GM10847 (cell line): ENCODE measurements around the gene DMAC2.

Experiments used
- POLR2A ChIP-seq: IDR thresholded peaks from 2 replicates; pipeline ENCODE4 v1.6.1; 2011; ENCODE audit not compliant: insufficient read length; ENCODE audit errors: extremely low read depth

Gene DMAC2

DNA sequence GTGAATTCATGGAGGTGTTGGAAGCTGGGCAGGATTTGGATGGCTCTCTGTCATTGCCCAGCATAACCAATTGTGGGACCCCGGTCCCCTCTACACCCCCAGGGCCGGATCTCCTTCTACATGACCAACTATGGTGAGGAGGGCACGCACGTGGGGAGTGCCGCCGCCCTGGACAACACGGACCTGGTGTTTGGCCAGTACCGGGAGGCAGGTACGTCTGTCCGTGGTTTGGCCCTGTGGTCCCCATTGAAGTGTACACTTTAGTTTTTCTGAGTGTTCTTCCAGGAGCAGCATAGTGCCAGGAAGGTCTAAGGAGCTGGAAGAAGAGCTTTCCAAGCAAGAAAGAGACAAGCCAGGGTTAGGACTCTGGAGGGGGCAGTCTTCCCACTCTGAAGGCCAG is 25.8 kb downstream of the DMAC2 start:
- no peak for TF ChIP-seq POLR2A

- TF ChIP-seq POLR2A, result no peak
These were observed 26.8 kb downstream of the DMAC2 start for GRCh38 chr19:41412953-41413352.

DNA sequence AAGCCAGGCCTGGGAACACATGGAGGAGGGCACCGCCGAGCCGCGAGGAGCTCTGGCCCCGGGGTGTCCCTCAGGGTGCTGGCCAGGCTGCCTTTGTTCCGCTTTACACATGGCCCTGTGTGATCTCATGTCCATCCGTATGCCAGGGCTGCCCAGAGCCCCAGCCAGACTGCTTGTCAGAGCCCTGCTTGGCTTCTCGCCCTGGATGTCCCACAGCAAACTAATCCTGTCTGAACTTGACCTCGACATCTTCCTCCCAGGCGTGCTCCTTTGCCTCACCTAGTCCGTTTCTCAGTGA is 27.8 kb downstream of the DMAC2 start:
- TF ChIP-seq POLR2A, result no peak

DNA sequence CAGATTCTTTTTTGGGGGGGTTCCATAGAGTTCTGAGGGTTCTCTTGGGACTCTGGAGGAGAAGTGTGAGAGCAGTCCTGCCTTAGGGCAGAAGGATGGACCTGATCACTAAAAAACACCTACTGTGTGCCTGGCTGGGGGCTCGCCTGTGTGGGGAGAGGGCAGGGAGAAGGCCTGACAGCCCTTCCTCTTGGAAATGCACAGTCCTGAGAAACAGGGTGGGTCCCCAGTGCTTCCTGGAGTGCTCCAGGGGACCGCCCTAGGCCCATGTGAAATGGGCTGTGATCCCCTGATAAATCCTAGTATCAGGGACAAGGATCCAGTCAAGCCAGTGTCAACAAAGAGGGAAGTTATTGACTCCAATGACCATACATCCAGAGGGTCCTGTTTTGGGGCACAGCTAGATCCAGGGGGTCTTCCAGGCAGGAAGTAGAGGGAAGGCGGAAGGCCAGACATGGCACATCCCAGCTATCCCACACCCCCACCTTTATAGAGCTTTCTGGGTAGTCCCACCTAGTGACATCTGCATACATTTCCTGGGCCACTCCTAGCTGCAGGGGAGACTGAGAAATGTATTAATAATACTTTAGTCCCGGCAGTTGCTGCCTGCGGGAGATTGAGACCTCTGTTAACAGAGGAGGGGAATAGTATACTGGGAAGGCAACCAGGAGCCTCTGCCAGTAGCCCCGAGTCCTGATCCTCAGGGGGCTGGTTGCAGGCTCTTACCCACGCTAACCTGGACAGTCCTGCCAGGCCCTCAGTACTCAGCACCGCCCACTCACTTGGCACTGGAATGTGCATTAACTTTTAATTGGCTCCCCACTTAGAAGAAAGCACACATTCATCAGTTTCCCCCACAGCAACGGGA is 28.4 kb downstream of the DMAC2 start:
- no peak for TF ChIP-seq POLR2A

DNA sequence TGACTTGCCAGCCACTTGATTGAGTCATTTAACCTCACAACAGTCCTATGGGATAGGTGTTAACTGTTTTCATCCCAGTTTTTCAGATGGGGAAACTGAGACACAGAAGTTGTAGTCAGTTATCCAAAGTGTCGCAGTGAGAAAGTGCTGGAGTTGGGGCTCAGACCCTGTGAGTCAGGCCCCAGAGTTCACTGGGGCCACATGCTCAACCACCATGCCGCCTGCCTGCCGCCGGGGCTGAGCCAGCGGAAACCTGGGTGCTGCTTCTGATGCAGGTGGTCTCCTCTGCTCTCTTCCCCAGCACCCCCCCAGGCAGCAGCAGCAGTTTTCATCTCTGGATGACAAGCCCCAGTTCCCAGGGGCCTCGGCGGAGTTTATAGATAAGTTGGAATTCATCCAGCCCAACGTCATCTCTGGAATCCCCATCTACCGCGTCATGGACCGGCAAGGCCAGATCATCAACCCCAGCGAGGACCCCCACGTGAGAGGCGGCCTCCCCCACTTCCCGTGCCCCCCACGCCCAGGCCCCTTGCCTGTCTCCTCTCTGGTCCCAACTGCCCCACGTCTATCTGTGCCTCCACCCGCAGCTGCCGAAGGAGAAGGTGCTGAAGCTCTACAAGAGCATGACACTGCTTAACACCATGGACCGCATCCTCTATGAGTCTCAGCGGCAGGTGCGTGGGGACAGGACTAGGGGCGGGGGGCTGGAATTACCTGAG is 29.2 kb downstream of the DMAC2 start:
- TF ChIP-seq POLR2A, result no peak

- TF ChIP-seq POLR2A, result no peak
These were observed 30.4 kb downstream of the DMAC2 start for GRCh38 chr19:41409288-41409687.

DNA sequence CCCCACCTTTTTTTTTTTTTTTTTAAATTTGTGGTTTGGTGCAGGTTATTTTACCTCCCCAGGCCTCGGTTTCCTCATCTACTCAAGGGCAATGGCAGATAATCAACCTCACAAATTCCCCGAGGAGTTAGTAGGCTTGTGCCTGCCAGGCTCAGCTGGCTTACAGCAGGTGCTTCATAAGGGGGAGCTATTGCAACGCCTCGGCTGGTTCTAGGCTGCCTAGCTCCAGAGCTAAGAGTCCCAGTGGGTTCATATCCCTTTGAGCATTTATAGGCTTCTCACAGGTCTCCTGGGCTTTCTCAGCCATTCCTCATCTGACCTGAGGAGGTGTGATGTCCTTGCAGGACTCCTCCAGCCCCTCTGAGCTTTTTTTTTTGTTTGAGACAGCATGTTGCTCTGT is 31.5 kb downstream of the DMAC2 start:
- TF ChIP-seq POLR2A, result no peak

DNA sequence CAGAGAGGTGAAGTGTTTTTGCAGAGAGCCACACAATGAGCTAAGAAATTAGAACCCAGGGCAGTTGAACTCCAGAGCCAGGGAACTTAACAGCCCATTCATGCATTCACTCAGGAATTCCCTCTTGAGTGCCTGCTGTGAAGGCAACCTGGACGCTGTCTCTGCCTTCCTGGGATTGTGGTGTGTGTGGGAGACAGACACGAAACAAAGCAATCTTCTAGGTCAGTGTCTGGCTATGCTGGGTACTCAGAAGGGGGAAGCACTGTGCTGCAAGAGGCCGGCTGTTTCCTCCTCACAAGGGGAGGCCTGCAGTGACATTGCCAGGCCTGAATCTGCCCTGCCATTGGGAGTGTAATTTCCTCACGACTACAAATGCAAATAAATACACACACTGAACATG is 32.4 kb downstream of the DMAC2 start:
- TF ChIP-seq POLR2A, result no peak

DNA sequence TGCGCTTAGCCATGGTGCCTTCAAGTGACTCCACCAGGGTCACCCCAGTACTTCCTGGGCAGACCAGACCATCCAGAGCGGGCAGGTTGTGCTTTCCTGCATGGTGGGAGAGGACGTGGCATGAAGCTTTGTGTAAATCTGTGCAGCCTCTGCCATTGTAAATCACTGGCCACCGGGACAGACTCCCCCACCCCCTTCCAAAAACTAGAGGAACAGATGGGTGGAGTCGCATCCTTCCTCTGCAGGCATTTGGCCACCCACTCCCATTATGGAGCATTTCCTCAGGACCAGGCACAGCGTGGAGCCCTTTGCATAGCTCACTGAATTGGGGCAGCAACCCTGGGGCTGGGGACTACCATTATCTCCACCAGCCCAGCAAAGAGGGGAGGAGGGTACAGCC is 33.9 kb downstream of the DMAC2 start:
- no peak for TF ChIP-seq POLR2A

GRCh38 chr19:41403181-41403970 is 36.3 kb downstream of the DMAC2 start:
- TF ChIP-seq POLR2A, result no peak

DNA sequence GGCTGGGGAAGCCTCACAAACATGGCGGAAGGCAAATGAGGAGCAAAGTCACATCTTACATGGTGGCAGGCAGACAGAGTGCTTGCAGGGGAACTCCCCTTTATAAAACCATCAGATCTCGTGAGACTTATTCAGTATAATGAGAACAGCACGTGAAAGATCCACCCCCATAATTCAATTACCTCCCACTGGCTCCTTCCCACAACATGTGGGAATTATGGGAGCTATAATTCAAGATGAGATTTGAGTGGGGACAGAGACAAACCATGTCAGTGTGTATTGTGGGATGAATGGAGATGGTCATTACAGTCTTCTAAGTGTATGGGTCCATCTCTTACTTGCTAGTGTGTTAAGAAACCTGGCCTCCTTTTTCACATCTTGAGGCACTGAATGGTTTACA is 37.7 kb downstream of the DMAC2 start:
- TF ChIP-seq POLR2A, result no peak

DNA sequence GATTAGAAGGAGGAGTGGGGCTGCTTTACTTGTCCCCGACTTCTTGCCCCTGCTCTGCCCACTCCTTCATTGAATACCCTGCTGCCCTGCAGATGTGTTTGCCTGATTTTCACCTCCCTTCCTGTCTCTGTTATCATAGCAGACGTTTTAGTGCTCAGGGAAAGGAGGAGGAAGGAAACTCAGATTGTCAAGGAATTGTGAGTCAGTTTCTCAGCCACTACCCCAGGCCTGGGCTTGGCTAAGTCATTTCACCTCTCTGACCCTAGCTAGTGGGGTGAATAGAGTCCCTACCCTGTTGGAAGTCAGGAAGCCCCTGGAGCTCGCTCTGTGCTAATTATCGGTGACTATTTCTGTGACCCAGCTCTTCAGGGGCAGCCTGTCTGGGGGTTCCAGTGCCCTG is 38.2 kb downstream of the DMAC2 start:
- no peak for TF ChIP-seq POLR2A

GRCh38 chr19:41399525-41399924 is 40.2 kb downstream of the DMAC2 start:
- TF ChIP-seq POLR2A, result no peak

- TF ChIP-seq POLR2A, result no peak
These were observed 40.6 kb downstream of the DMAC2 start for GRCh38 chr19:41399091-41399490.

DNA sequence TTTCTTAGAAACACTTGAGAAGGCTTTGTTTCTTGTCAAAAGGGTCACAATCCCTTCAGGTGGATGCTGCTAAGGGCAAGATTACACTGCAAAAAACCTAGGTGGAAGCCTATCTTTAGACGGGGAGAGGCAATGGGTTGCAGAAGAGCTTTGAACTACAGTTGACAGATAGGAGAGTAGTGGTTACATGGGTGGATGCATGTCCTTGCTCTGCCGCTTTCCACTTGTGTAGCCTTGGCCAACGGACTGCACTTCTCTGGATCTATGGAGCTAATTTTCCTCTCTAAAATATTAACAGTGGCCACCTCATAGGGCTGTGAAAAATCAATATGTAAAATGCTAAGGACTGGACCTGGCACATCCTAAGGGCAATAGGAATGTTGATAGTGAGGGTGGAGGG is 41.1 kb downstream of the DMAC2 start:
- no peak for TF ChIP-seq POLR2A

- TF ChIP-seq POLR2A, result no peak
These were observed 41.7 kb downstream of the DMAC2 start for GRCh38 chr19:41398050-41398418.
